Measurements from ENCODE around the gene EPS8L1. TPM values are rescaled to one million over a fixed set of nuclear protein-coding genes. Genes with fewer than 3 reads are reported as not detected.
A peak's percentile ranks its signal among the peaks of the same experiment; 100 is the strongest.

The EPS8L1 gene
- total RNA-seq, 1 donor from 2014 or later, result 375 TPM

- H3K27ac Mint-ChIP-seq, result peak overlapping the region; percentile 93
- peaks cover 14% of the 10 kb centered on the region for H3K36me3 Mint-ChIP-seq
- H3K9me3 Mint-ChIP-seq, result peaks cover 3% of the 10 kb centered on the region
- no peak for DNase-seq (ENCODE audit: low spot score in 2 of 2, unreplicated experiment in 2 of 2)
- peak overlapping the region; percentile 73 for H3K4me3 Mint-ChIP-seq
- peaks cover 54% of the 10 kb centered on the region for H3K27me3 Mint-ChIP-seq (ENCODE audit: low read depth)
- TF ChIP-seq, protein P1, sequence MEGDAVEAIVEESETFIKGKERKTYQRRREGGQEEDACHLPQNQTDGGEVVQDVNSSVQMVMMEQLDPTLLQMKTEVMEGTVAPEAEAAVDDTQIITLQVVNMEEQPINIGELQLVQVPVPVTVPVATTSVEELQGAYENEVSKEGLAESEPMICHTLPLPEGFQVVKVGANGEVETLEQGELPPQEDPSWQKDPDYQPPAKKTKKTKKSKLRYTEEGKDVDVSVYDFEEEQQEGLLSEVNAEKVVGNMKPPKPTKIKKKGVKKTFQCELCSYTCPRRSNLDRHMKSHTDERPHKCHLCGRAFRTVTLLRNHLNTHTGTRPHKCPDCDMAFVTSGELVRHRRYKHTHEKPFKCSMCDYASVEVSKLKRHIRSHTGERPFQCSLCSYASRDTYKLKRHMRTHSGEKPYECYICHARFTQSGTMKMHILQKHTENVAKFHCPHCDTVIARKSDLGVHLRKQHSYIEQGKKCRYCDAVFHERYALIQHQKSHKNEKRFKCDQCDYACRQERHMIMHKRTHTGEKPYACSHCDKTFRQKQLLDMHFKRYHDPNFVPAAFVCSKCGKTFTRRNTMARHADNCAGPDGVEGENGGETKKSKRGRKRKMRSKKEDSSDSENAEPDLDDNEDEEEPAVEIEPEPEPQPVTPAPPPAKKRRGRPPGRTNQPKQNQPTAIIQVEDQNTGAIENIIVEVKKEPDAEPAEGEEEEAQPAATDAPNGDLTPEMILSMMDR (IDR thresholded peaks at IDR 0.05; ENCODE audit: unreplicated experiment), result no peak
- H3K4me1 Mint-ChIP-seq, result peaks cover 50% of the 10 kb centered on the region
These were observed 652 bp downstream of the EPS8L1 start for GRCh38 chr19:55076321-55076720.

DNA sequence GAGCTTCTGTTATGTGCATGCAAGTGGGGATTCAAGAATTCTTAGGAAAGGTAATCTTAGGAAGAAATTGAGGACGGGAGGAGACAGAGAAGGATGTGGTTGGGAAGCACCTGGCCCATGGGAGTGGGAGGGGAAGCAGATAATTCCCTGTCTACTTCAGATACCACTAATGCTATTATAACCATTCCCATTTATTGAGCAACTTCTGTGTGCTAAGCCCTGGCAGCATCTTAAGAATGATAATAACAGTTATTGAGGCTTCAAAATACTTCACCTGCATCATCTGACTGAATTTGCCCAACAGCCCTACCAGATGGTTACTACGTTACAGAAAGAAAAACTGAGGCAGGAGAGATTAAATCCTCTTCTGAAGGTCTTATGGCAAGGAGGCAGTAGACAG, 1.4 kb downstream of the EPS8L1 start:
- no peak for DNase-seq (ENCODE audit: low spot score in 2 of 2, unreplicated experiment in 2 of 2)
- H3K9me3 Mint-ChIP-seq, result peaks cover 3% of the 10 kb centered on the region
- H3K4me3 Mint-ChIP-seq, result peak overlapping the region; percentile 73
- TF ChIP-seq, protein P1 (IDR thresholded peaks at IDR 0.05; ENCODE audit: unreplicated experiment), result no peak
- peaks cover 14% of the 10 kb centered on the region for H3K36me3 Mint-ChIP-seq
- peaks cover 53% of the 10 kb centered on the region for H3K27me3 Mint-ChIP-seq (ENCODE audit: low read depth)
- H3K27ac Mint-ChIP-seq, result peak overlapping the region; percentile 93
- peaks cover 43% of the 10 kb centered on the region for H3K4me1 Mint-ChIP-seq

- Mint-ChIP-seq H3K36me3 (peaks cover 12% of the 10 kb centered on the region), H3K27ac (peak overlapping the region; percentile 47), H3K9me3 (no peaks in the 10 kb centered on the region), H3K4me3 (peak overlapping the region; percentile 27), H3K27me3 (ENCODE audit: low read depth) (peaks cover 63% of the 10 kb centered on the region), H3K4me1 (peaks cover 42% of the 10 kb centered on the region)
- TF ChIP-seq, protein P1 (IDR thresholded peaks at IDR 0.05; ENCODE audit: unreplicated experiment), result no peak
- DNase-seq (ENCODE audit: low spot score in 2 of 2, unreplicated experiment in 2 of 2), result no peak
These were observed 3.3 kb downstream of the EPS8L1 start for GRCh38 chr19:55078996-55079395.

GRCh38 chr19:55079400-55080038, 3.9 kb downstream of the EPS8L1 start:
- peak overlapping the region; percentile 65 for H3K4me3 Mint-ChIP-seq
- no peak for DNase-seq (ENCODE audit: low spot score in 2 of 2, unreplicated experiment in 2 of 2)

DNA sequence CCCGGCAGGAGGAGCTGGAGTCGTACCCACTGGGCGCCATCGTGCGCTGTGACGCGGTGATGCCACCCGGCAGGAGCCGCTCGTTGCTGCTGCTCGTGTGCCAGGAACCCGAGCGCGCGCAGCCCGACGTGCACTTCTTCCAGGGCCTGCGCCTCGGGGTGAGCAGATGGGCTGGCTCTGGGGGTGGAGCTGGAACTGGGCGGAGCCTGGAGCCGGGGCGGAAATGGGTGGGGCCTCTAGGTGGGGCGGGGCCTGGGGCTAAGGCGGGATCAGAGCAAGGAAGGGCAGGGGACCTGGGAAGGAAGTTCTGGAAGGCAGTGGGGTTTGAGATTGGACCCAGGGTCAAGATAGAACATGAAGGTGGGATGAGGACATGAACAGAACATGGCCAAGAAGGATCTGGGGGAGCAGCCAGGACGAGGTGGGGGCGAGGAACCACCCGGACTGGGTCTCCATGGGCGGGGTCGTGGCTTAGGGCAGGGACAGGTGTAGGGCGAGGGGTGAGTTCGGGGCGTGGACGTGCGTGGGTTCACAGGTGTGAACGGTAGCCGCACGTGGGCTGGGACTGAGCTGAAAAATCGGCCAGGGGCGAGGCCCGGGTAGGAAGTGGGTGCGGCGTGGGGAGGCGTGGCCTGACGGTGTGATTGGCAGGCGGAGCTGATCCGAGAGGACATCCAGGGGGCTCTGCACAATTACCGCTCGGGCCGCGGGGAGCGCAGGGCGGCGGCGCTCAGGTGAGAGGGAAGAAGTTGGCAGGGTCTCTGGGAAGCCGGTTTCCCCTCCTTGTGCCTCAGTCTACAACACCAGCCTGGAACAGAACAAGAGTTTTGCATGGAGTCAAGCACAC, 4.7 kb downstream of the EPS8L1 start:
- peaks cover 15% of the 10 kb centered on the region for H3K36me3 Mint-ChIP-seq
- TF ChIP-seq, protein P1 (IDR thresholded peaks at IDR 0.05; ENCODE audit: unreplicated experiment), result no peak
- DNase-seq (ENCODE audit: low spot score in 2 of 2, unreplicated experiment in 2 of 2), result peak; percentile 56 to 75
- peaks cover 67% of the 10 kb centered on the region for H3K27me3 Mint-ChIP-seq (ENCODE audit: low read depth)
- no peaks in the 10 kb centered on the region for H3K9me3 Mint-ChIP-seq
- H3K4me3 Mint-ChIP-seq, result peak overlapping the region; percentile 65
- H3K4me1 Mint-ChIP-seq, result peaks cover 36% of the 10 kb centered on the region
- peak overlapping the region; percentile 87 for H3K27ac Mint-ChIP-seq

More at GRCh38 chr19:55079400-55080038, 3.9 kb downstream of the EPS8L1 start:
- H3K27ac Mint-ChIP-seq, result peak overlapping the region; percentile 87
- H3K9me3 Mint-ChIP-seq, result no peaks in the 10 kb centered on the region
- peaks cover 64% of the 10 kb centered on the region for H3K27me3 Mint-ChIP-seq (ENCODE audit: low read depth)
- peaks cover 42% of the 10 kb centered on the region for H3K4me1 Mint-ChIP-seq
- peaks cover 12% of the 10 kb centered on the region for H3K36me3 Mint-ChIP-seq
- TF ChIP-seq, protein P1 (IDR thresholded peaks at IDR 0.05; ENCODE audit: unreplicated experiment), result no peak
